Ishikawa (cell line): ENCODE data around the gene TP53AIP1.

ENCODE experiments used
- CEBPB ChIP-seq: IDR thresholded peaks from 2 replicates; pipeline ENCODE4 v1.6.1; 2012
- CREB1 ChIP-seq: IDR thresholded peaks from 2 replicates; pipeline ENCODE4 v1.6.1; 2012; ENCODE audit warnings: low read depth
- EGR1 ChIP-seq: IDR thresholded peaks from 2 replicates; pipeline ENCODE4 v1.6.1; 2012
- EP300 ChIP-seq: IDR thresholded peaks from 2 replicates; pipeline ENCODE4 v1.6.1; 2012; ENCODE audit warnings: borderline replicate concordance
- FOXM1 ChIP-seq: IDR thresholded peaks from 2 replicates; pipeline ENCODE4 v1.6.1; 2012; ENCODE audit warnings: low read depth, borderline replicate concordance
- NFIC ChIP-seq: IDR thresholded peaks from 2 replicates; pipeline ENCODE4 v1.6.1; 2012
- RAD21 ChIP-seq: IDR thresholded peaks from 2 replicates; pipeline ENCODE4 v1.6.1; 2012; ENCODE audit warnings: low read depth
- TAF1 ChIP-seq: IDR thresholded peaks from 2 replicates; pipeline ENCODE4 v1.6.1; 2012; ENCODE audit warnings: low read depth, mild to moderate bottlenecking
- TCF12 ChIP-seq: IDR thresholded peaks from 2 replicates; pipeline ENCODE4 v1.6.1; 2012; ENCODE audit warnings: low read depth
- TEAD4 ChIP-seq: IDR thresholded peaks from 2 replicates; pipeline ENCODE4 v1.6.1; 2012
- YY1 ChIP-seq: IDR thresholded peaks from 2 replicates; pipeline ENCODE4 v1.6.1; 2012; ENCODE audit warnings: low read depth
- ZBTB7A ChIP-seq: IDR thresholded peaks from 2 replicates; pipeline ENCODE4 v1.6.1; 2012; ENCODE audit warnings: low read depth
- TF ChIP-seq, protein P1 (sequence below): IDR thresholded peaks from 2 replicates; pipeline ENCODE4 v1.6.1; 2012
- TF ChIP-seq, protein P2 (sequence below): IDR thresholded peaks from 2 replicates; pipeline ENCODE4 v1.6.1; 2012
- TF ChIP-seq, protein P3 (sequence below): IDR thresholded peaks from 2 replicates; pipeline ENCODE4 v1.6.1; 2012; ENCODE audit warnings: low read depth, mild to moderate bottlenecking

Gene TP53AIP1

DNA sequence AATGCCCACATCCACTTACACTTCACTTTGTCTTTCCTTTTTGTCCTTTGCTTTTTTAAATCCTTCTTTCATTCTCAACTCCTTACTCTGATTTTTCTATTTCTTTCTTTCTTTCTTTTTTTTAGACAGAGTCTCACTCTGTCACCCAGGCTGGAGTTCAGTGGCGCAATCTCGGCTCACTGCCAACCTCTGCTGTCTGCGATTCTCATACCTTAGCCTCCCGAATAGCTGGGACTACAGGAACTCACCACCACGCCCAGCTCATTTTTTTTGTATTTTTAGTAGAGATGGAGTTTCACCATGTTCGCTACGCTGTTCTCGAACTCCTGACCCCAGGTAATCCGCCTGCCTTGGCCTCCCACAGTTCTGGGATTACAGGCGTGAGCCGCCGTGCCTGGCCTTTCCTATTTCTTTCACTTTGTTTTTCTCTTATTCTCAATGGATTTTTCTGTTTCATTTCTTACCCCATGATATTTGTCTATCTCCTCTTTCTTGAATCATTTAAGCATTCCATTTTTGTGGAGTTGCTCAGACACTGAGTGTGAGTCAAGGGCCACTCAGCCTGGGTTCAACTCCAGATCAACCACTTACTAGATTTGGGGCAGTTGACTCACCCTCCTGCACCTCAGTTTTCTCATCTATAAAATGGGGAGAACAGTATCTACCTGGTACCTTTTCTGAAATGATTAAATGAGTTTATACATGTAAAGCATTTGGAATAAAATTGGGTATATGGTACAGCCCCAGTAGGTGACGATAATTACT lies 43.9 kb downstream of the TP53AIP1 start:
- TF ChIP-seq RAD21: no peak
- TF ChIP-seq CEBPB: peak; percentile 91
- 0 out of 2 replicates have a peak, but pooled peaks have one; percentile 6 for TF ChIP-seq TEAD4
- TF ChIP-seq CREB1: no peak
- TF ChIP-seq TCF12: no peak
- no peak for TF ChIP-seq ZBTB7A
- TF ChIP-seq FOXM1: no peak
- TF ChIP-seq, protein P1, sequence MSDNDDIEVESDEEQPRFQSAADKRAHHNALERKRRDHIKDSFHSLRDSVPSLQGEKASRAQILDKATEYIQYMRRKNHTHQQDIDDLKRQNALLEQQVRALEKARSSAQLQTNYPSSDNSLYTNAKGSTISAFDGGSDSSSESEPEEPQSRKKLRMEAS: no peak
- TF ChIP-seq EGR1: no peak
- no peak for TF ChIP-seq YY1
- TF ChIP-seq, protein P2, sequence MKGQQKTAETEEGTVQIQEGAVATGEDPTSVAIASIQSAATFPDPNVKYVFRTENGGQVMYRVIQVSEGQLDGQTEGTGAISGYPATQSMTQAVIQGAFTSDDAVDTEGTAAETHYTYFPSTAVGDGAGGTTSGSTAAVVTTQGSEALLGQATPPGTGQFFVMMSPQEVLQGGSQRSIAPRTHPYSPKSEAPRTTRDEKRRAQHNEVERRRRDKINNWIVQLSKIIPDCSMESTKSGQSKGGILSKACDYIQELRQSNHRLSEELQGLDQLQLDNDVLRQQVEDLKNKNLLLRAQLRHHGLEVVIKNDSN: no peak
- no peak for TF ChIP-seq EP300
- TF ChIP-seq TAF1: no peak
- TF ChIP-seq NFIC: peak; percentile 81

DNA sequence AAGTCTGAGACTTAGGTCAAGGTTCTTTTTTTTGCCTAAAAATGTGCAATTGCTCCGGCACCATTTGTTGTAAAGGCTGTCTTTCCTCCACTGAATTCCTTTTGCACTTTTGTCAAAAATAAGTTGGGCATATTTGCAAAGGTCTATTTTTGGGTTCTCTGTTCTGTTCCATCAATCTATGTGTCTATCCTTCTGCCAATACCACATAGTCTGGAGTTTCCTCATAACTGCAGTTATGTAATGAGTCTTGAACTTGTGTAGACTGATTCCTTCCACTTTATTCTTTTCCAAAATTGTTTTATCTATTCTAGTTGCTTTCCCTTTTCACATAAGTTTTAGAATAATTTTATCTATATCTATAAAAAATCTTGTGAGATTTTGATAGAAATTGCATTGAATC lies 44.8 kb downstream of the TP53AIP1 start:
- no peak for TF ChIP-seq TCF12
- no peak for TF ChIP-seq ZBTB7A
- no peak for TF ChIP-seq RAD21
- TF ChIP-seq TEAD4: no peak
- TF ChIP-seq, protein P2: no peak
- no peak for TF ChIP-seq EP300
- no peak for TF ChIP-seq CREB1
- no peak for TF ChIP-seq NFIC
- no peak for TF ChIP-seq FOXM1
- no peak for TF ChIP-seq TAF1
- TF ChIP-seq, protein P3, sequence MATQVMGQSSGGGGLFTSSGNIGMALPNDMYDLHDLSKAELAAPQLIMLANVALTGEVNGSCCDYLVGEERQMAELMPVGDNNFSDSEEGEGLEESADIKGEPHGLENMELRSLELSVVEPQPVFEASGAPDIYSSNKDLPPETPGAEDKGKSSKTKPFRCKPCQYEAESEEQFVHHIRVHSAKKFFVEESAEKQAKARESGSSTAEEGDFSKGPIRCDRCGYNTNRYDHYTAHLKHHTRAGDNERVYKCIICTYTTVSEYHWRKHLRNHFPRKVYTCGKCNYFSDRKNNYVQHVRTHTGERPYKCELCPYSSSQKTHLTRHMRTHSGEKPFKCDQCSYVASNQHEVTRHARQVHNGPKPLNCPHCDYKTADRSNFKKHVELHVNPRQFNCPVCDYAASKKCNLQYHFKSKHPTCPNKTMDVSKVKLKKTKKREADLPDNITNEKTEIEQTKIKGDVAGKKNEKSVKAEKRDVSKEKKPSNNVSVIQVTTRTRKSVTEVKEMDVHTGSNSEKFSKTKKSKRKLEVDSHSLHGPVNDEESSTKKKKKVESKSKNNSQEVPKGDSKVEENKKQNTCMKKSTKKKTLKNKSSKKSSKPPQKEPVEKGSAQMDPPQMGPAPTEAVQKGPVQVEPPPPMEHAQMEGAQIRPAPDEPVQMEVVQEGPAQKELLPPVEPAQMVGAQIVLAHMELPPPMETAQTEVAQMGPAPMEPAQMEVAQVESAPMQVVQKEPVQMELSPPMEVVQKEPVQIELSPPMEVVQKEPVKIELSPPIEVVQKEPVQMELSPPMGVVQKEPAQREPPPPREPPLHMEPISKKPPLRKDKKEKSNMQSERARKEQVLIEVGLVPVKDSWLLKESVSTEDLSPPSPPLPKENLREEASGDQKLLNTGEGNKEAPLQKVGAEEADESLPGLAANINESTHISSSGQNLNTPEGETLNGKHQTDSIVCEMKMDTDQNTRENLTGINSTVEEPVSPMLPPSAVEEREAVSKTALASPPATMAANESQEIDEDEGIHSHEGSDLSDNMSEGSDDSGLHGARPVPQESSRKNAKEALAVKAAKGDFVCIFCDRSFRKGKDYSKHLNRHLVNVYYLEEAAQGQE: no peak
- TF ChIP-seq, protein P1: no peak
- TF ChIP-seq CEBPB: no peak
- no peak for TF ChIP-seq EGR1
- TF ChIP-seq YY1: no peak

DNA sequence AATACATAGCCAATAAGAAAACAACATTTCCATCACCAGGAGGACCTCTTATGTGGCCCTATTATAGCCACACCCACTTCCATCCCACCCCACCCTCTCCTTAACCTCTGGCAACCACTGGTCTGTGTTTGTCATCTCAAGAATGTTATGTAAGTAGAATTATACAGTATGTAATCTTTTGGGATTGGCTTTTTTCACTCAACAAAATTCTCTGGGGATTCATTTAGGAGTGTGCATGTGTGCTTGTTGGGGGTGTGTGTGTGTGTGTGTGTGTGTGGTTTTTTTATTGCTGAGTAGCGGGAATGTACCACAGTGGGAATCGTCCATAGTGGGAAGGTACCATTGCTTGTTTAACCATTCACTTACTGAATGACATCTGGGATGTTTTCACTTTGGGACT lies 46.3 kb downstream of the TP53AIP1 start:
- TF ChIP-seq TCF12 (no peak), YY1 (no peak), EP300 (no peak), ZBTB7A (no peak), TAF1 (no peak), FOXM1 (no peak), EGR1 (no peak), CEBPB (no peak), CREB1 (no peak), RAD21 (no peak), NFIC (no peak), TEAD4 (no peak)
- TF ChIP-seq, protein P1: no peak
- TF ChIP-seq, protein P3: no peak
- TF ChIP-seq, protein P2: no peak

DNA sequence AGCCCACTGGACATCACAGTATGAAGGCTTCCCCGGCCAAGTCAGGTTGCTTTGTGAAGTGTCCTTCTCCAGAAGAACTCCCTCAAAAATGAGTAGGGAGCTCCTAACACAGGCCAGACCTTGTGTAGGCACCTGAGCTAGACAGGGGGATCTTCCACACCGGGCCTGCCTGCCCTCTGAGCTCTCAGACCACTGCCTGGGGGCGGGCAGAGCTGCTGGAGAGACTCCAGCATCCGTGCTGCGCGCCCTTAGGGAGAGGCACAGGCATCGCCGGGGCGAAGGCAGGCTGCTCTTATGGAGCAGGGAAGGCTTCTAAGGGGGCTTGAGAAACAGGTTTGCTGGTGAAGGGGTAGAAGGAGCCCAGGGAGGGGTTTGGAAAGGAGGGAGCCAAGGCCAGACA lies 47.1 kb downstream of the TP53AIP1 start:
- TF ChIP-seq EGR1 (no peak), ZBTB7A (no peak), TCF12 (no peak), TAF1 (no peak), EP300 (no peak), RAD21 (no peak), NFIC (no peak), TEAD4 (no peak), FOXM1 (no peak), YY1 (no peak), CREB1 (no peak), CEBPB (no peak)
- TF ChIP-seq, protein P3: no peak
- TF ChIP-seq, protein P2: no peak
- TF ChIP-seq, protein P1: no peak
